HepG2 (cell line): Measurements from ENCODE around the gene FZD4. TPM values are rescaled to one million over a fixed set of nuclear protein-coding genes. Genes with fewer than 3 reads are reported as not detected.

Experiments used
- ATAC-seq: fragments of 200-7000 bp; cut with Tn5 transposase; 3 replicates; pipeline ENCODE4 v1.9.1; 2020; ENCODE audit warnings: mild to moderate bottlenecking, moderate library complexity
- BruUV-seq: library from RNA; stranded (reverse); fragments of 400-500 nt; replicated peaks from 2 replicates; lab custom pipeline; 2021; lab: Mats Ljungman, UMichigan
- CTCF ChIA-PET: fragments of 300-600 bp; formaldehyde crosslinking; extraction: SDS; loops from one replicate; lab custom pipeline; 2021; ENCODE audit warnings: low total read pairs, inconsistent platforms, low intra/inter-chr PET ratio; lab: Yijun Ruan, JAX
- POLR2A ChIA-PET: fragments of 350-600 bp; sonication (Branson Sonifier 250); formaldehyde crosslinking; loops from one replicate; lab custom pipeline; 2020; ENCODE audit warnings: antibody characterized with exemption, inconsistent platforms; lab: Yijun Ruan, JAX
- DNase-seq: peaks from one replicate; pipeline ENCODE4 v3.0.0-alpha.2; 2015; ENCODE audit warnings: low spot score
- FAIRE-seq: peaks from 3 replicates; lab custom pipeline; 2011; peaks lifted over from hg19 to GRCh38; lab: Jason Lieb, UNC
- H2AFZ ChIP-seq: one replicate; pipeline ENCODE4 v1.6.1; 2011; ENCODE audit warnings: low read length, inconsistent platforms
- H3K27ac ChIP-seq: fragments of 300-600 bp; 3 replicates; pipeline ENCODE4 v1.8.0; 2011; ENCODE audit warnings: mixed run types, mild to moderate bottlenecking, mixed read lengths, low read length, inconsistent platforms; ENCODE audit not compliant: insufficient read depth; ENCODE audit errors: extremely low read length
- H3K27me3 ChIP-seq, 2 experiments: fragments of 200-600 bp in 1 of 2; 2 replicates in 1 of 2; 3 replicates in 1 of 2; pipeline versions ENCODE4 v1.6.0 to v1.8.0; 2011; ENCODE audit warnings: low read length in 2 of 2, mild to moderate bottlenecking in 2 of 2, moderate library complexity in 2 of 2, inconsistent platforms in 1 of 2; ENCODE audit not compliant: insufficient read depth in 2 of 2, control insufficient read depth in 1 of 2
- H3K36me3 ChIP-seq, 2 experiments: fragments of 200-600 bp in 1 of 2; replicated peaks in 1 of 2; 2 replicates in 1 of 2; 3 replicates in 1 of 2; pipeline versions ENCODE4 v1.5.1 to v1.8.0; 2011; ENCODE audit warnings: low read length in 2 of 2, inconsistent platforms in 1 of 2; ENCODE audit not compliant: insufficient read depth in 2 of 2, control insufficient read depth in 1 of 2
- H3K4me1 ChIP-seq: 2 replicates; pipeline ENCODE4 v1.5.1; 2012; ENCODE audit warnings: low read length, inconsistent platforms; ENCODE audit not compliant: insufficient read depth
- H3K4me2 ChIP-seq: 2 replicates; pipeline ENCODE4 v1.6.0; 2011; ENCODE audit warnings: low read depth, low read length, inconsistent platforms
- H3K4me3 ChIP-seq, 3 experiments: fragments of 200-600 bp in 1 of 3; sonication (generic), shearing (Covaris generic) in 1 of 3; replicated peaks in 1 of 3; 2 replicates each; pipeline ENCODE4 v1.5.1; 2011 to 2016; ENCODE audit warnings: low read length in 3 of 3, inconsistent platforms in 2 of 3, low read depth in 2 of 3, mild to moderate bottlenecking in 2 of 3, control low read depth in 1 of 3, mixed read lengths in 1 of 3; ENCODE audit not compliant: insufficient read depth in 1 of 3
- H3K79me2 ChIP-seq: one replicate; pipeline ENCODE4 v1.6.1; 2011; ENCODE audit warnings: low read length, inconsistent platforms; ENCODE audit not compliant: insufficient read depth
- H3K9ac ChIP-seq: 2 replicates; pipeline ENCODE4 v1.6.0; 2011; ENCODE audit warnings: mild to moderate bottlenecking, low read depth, low read length, inconsistent platforms; ENCODE audit not compliant: insufficient read depth
- H3K9me3 ChIP-seq: 2 replicates; pipeline ENCODE4 v1.5.1; 2012; ENCODE audit warnings: mild to moderate bottlenecking, low read length
- H4K20me1 ChIP-seq: 2 replicates; pipeline ENCODE4 v1.6.0; 2011; ENCODE audit warnings: inconsistent platforms, mild to moderate bottlenecking, low read length, moderate library complexity; ENCODE audit not compliant: insufficient read depth
- FOXM1 ChIP-seq: sonication (generic); formaldehyde crosslinking; IDR thresholded peaks from 2 replicates; pipeline ENCODE4 v1.5.0; 2020; ENCODE audit warnings: missing genetic modification reagents
- HBP1 ChIP-seq: IDR thresholded peaks from 2 replicates; pipeline ENCODE4 v1.6.1; 2016; ENCODE audit warnings: low read depth, control low read depth
- MEIS2 ChIP-seq: sonication (generic); formaldehyde crosslinking; IDR thresholded peaks from 2 replicates; pipeline ENCODE4 v1.9.0; 2021; ENCODE audit warnings: mild to moderate bottlenecking, missing genetic modification reagents
- NR2F6 ChIP-seq, 2 experiments: IDR thresholded peaks; 2 replicates each; pipeline ENCODE4 v1.6.1; 2016; ENCODE audit warnings: antibody characterized with exemption in 1 of 2, mild to moderate bottlenecking in 1 of 2
- PRDM4 ChIP-seq: sonication (generic); formaldehyde crosslinking; IDR thresholded peaks from 2 replicates; pipeline ENCODE4 v1.9.0; 2021; ENCODE audit warnings: missing genetic modification reagents, borderline replicate concordance
- ZNF550 ChIP-seq: sonication (generic); formaldehyde crosslinking; IDR thresholded peaks from 2 replicates; pipeline ENCODE4 v1.4.0; 2020; ENCODE audit warnings: mild to moderate bottlenecking, missing genetic modification reagents, borderline replicate concordance
- WGBS: methylation state at CpG from one replicate; pipeline ENCODE4 v1.1.6; 2017; ENCODE audit warnings: low lambda C conversion rate; 5-methylcytosine and 5-hydroxymethylcytosine counted together
- in situ Hi-C: cut with HindIII; loops from 2 replicates; pipeline ENCODE4 v1.10.0; 2017; ENCODE audit warnings: low pct_unique_long_range_greater_than_20kb; ENCODE audit not compliant: extremely low pct_ligation_motif_present
- intact Hi-C: fragments of 100-400 bp; cut with micrococcal nuclease; formaldehyde crosslinking; loops from one replicate; pipeline ENCODE4 v1.10.0; 2022; ENCODE audit not compliant: unreplicated experiment
- polyA plus RNA-seq, 8 experiments: library from polyadenylated mRNA; depleted of rRNA in 3 of 8; stranded (reverse) in 7 of 8; unstranded in 1 of 8; fragments of >200 nt; fragmentation: Illumina TruSeq in 4 of 8; extraction: Trizol in 4 of 8; gene quantifications; 2 replicates each; pipeline versions ENCODE4 v1.2.1 to v1.2.3, GENCODE V29; 2011 to 2016; ENCODE audit warnings: low read depth in 4 of 8, missing spikeins in 1 of 8, mixed read lengths in 1 of 8; ENCODE audit not compliant: insufficient read depth in 1 of 8
- total RNA-seq, 5 experiments: library from RNA; depleted of rRNA; stranded (reverse); fragments of >200 nt; fragmentation: Illumina TruSeq; extraction: Trizol; gene quantifications; 2 replicates each; pipeline ENCODE4 v1.2.3, GENCODE V29; 2016; ENCODE audit warnings: low read depth in 1 of 5
- TF ChIP-seq, protein P1 (sequence below): sonication (generic); formaldehyde crosslinking; conservative IDR thresholded peaks from 2 replicates; pipeline ENCODE4 v1.8.0; 2022; ENCODE audit warnings: missing genetic modification reagents
- TF ChIP-seq, protein P2 (sequence below): sonication (generic); formaldehyde crosslinking; IDR thresholded peaks from 2 replicates; pipeline ENCODE4 v1.4.0; 2020; ENCODE audit warnings: missing genetic modification reagents
- TF ChIP-seq, protein P3 (sequence below): sonication (generic); formaldehyde crosslinking; IDR thresholded peaks from 2 replicates; pipeline ENCODE4 v1.4.0; 2020; ENCODE audit warnings: missing genetic modification reagents
- TF ChIP-seq, protein P4 (sequence below): sonication (generic); formaldehyde crosslinking; IDR thresholded peaks from 2 replicates; pipeline ENCODE4 v1.4.0; 2020; ENCODE audit warnings: missing genetic modification reagents

FZD4 gene
- total and polyA plus RNA-seq, 2 of the 13 experiments (the other 11 are each of a cell fraction or from before 2014, with no cell fraction given), result 46.5 to 70.4 TPM

DNA sequence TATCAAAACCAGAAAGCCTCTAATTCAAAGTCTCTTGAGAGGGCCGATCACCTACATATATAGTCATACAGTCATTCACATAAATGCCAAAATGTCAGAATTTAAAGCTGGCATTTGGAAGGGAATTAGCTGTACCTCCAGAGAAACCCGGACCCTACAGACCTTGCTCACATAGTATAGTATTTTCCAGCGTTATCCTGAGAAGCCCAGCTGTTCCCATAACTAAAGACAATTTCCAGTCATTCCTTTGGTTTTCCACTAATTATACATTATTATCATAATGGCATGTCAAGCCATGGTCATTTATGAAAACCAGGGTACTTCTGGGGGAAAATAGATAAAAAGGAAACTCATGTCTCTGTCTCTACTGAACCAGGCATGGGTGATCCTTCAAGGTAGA is 53.6 kb downstream of the FZD4 start:
- Histone ChIP-seq H3K79me2 (no peaks in the 10 kb centered on the region), H3K9me3 (no peaks in the 10 kb centered on the region), H3K4me2 (no peak overlapping the region), H3K4me3 (no peak overlapping the region), H3K4me1 (no peaks in the 10 kb centered on the region), H3K9ac (no peak overlapping the region), H3K27me3 (peaks cover 0 to 8% of the 10 kb centered on the region in 2 experiments; a peak in 4 of 5 replicates), H3K27ac (no peak overlapping the region), H3K36me3 (no peaks in the 10 kb centered on the region), H4K20me1 (no peaks in the 10 kb centered on the region), H2AFZ (no peak overlapping the region)
- in situ Hi-C loops (no loop called here), intact Hi-C loops (no loop called here)
- no TSS peak for BruUV-seq
- no peak for DNase-seq
- no peak for FAIRE-seq
- POLR2A ChIA-PET, result no interaction called here
- 6% methylated on average over 3 of the region's 3 CpGs for WGBS
- no peak for ATAC-seq
- TF ChIP-seq PRDM4 (no peak), FOXM1 (no peak), MEIS2 (CRISPR knock-in tag) (no peak), ZNF550 (CRISPR knock-in tag) (no peak), NR2F6 (IDR thresholded peaks at IDR 0.05) (no peak), NR2F6 (CRISPR knock-in tag; IDR thresholded peaks at IDR 0.05) (no peak), HBP1 (CRISPR knock-in tag) (no peak)
- TF ChIP-seq, protein P1, sequence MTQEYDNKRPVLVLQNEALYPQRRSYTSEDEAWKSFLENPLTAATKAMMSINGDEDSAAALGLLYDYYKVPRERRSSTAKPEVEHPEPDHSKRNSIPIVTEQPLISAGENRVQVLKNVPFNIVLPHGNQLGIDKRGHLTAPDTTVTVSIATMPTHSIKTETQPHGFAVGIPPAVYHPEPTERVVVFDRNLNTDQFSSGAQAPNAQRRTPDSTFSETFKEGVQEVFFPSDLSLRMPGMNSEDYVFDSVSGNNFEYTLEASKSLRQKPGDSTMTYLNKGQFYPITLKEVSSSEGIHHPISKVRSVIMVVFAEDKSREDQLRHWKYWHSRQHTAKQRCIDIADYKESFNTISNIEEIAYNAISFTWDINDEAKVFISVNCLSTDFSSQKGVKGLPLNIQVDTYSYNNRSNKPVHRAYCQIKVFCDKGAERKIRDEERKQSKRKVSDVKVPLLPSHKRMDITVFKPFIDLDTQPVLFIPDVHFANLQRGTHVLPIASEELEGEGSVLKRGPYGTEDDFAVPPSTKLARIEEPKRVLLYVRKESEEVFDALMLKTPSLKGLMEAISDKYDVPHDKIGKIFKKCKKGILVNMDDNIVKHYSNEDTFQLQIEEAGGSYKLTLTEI (CRISPR knock-in tag), result no peak
- TF ChIP-seq, protein P2, sequence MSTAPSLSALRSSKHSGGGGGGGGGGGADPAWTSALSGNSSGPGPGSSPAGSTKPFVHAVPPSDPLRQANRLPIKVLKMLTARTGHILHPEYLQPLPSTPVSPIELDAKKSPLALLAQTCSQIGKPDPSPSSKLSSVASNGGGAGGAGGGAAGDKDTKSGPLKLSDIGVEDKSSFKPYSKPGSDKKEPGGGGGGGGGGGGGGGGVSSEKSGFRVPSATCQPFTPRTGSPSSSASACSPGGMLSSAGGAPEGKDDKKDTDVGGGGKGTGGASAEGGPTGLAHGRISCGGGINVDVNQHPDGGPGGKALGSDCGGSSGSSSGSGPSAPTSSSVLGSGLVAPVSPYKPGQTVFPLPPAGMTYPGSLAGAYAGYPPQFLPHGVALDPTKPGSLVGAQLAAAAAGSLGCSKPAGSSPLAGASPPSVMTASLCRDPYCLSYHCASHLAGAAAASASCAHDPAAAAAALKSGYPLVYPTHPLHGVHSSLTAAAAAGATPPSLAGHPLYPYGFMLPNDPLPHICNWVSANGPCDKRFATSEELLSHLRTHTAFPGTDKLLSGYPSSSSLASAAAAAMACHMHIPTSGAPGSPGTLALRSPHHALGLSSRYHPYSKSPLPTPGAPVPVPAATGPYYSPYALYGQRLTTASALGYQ, result no peak
- TF ChIP-seq, protein P3, sequence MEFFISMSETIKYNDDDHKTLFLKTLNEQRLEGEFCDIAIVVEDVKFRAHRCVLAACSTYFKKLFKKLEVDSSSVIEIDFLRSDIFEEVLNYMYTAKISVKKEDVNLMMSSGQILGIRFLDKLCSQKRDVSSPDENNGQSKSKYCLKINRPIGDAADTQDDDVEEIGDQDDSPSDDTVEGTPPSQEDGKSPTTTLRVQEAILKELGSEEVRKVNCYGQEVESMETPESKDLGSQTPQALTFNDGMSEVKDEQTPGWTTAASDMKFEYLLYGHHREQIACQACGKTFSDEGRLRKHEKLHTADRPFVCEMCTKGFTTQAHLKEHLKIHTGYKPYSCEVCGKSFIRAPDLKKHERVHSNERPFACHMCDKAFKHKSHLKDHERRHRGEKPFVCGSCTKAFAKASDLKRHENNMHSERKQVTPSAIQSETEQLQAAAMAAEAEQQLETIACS, result no peak
- TF ChIP-seq, protein P4, sequence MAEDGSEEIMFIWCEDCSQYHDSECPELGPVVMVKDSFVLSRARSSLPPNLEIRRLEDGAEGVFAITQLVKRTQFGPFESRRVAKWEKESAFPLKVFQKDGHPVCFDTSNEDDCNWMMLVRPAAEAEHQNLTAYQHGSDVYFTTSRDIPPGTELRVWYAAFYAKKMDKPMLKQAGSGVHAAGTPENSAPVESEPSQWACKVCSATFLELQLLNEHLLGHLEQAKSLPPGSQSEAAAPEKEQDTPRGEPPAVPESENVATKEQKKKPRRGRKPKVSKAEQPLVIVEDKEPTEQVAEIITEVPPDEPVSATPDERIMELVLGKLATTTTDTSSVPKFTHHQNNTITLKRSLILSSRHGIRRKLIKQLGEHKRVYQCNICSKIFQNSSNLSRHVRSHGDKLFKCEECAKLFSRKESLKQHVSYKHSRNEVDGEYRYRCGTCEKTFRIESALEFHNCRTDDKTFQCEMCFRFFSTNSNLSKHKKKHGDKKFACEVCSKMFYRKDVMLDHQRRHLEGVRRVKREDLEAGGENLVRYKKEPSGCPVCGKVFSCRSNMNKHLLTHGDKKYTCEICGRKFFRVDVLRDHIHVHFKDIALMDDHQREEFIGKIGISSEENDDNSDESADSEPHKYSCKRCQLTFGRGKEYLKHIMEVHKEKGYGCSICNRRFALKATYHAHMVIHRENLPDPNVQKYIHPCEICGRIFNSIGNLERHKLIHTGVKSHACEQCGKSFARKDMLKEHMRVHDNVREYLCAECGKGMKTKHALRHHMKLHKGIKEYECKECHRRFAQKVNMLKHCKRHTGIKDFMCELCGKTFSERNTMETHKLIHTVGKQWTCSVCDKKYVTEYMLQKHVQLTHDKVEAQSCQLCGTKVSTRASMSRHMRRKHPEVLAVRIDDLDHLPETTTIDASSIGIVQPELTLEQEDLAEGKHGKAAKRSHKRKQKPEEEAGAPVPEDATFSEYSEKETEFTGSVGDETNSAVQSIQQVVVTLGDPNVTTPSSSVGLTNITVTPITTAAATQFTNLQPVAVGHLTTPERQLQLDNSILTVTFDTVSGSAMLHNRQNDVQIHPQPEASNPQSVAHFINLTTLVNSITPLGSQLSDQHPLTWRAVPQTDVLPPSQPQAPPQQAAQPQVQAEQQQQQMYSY (CRISPR knock-in tag), result no peak
- CTCF ChIA-PET, result no interaction called here
